Middle frontal gyrus (tissue), 1 donor: ENCODE measurements around the gene NRXN3.
A peak's percentile ranks its signal among the peaks of the same experiment; 100 is the strongest.

Source experiments
- DNase-seq: peaks from one replicate; pipeline ENCODE4 v3.0.0-alpha.2; 2015; ENCODE audit warnings: low spot score; ENCODE audit errors: extremely low spot score

NRXN3 gene

GRCh38 chr14:78633752-78634151 lies 463.6 kb downstream of the NRXN3 start:
- DNase-seq, result no peak

- DNase-seq, result no peak
These were observed 467.3 kb downstream of the NRXN3 start for GRCh38 chr14:78637489-78637888.

- DNase-seq, result no peak
These were observed 467.8 kb downstream of the NRXN3 start for GRCh38 chr14:78637908-78638475.

- no peak for DNase-seq
These were observed 468.8 kb downstream of the NRXN3 start for GRCh38 chr14:78638926-78639325.

- no peak for DNase-seq
These were observed 474.8 kb downstream of the NRXN3 start for GRCh38 chr14:78644824-78645559.

- DNase-seq, result no peak
These were observed 482.6 kb downstream of the NRXN3 start for GRCh38 chr14:78652727-78653126.

- DNase-seq, result no peak
These were observed 483.0 kb downstream of the NRXN3 start for GRCh38 chr14:78653173-78653572.

GRCh38 chr14:78657451-78657850 lies 487.3 kb downstream of the NRXN3 start:
- DNase-seq, result no peak

GRCh38 chr14:78664841-78665240 lies 494.7 kb downstream of the NRXN3 start:
- no peak for DNase-seq

- DNase-seq, result no peak
These were observed 496.3 kb downstream of the NRXN3 start for GRCh38 chr14:78666336-78667056.

- no peak for DNase-seq
These were observed 497.0 kb downstream of the NRXN3 start for GRCh38 chr14:78667141-78667540.

GRCh38 chr14:78673845-78674244 lies 503.7 kb downstream of the NRXN3 start:
- no peak for DNase-seq

- no peak for DNase-seq
These were observed 504.6 kb downstream of the NRXN3 start for GRCh38 chr14:78674820-78675219.

- DNase-seq, result no peak
These were observed 513.0 kb downstream of the NRXN3 start for GRCh38 chr14:78683206-78683605.

- DNase-seq, result no peak
These were observed 513.8 kb downstream of the NRXN3 start for GRCh38 chr14:78683981-78684380.

GRCh38 chr14:78688503-78688902 lies 518.3 kb downstream of the NRXN3 start:
- no peak for DNase-seq

- peak; percentile 15 for DNase-seq
These were observed 520.7 kb downstream of the NRXN3 start for GRCh38 chr14:78690836-78691235.

GRCh38 chr14:78697341-78697740 lies 527.2 kb downstream of the NRXN3 start:
- DNase-seq, result no peak

- DNase-seq, result no peak
These were observed 528.8 kb downstream of the NRXN3 start for GRCh38 chr14:78698991-78699390.

GRCh38 chr14:78700236-78700635 lies 530.1 kb downstream of the NRXN3 start:
- DNase-seq, result no peak

GRCh38 chr14:78701246-78701645 lies 531.1 kb downstream of the NRXN3 start:
- no peak for DNase-seq

- DNase-seq, result no peak
These were observed 534.8 kb downstream of the NRXN3 start for GRCh38 chr14:78704965-78705364.

- DNase-seq, result no peak
These were observed 535.8 kb downstream of the NRXN3 start for GRCh38 chr14:78705989-78706388.
